ENCODE measurements around the gene EFCAB13. TPM values are rescaled to one million over a fixed set of nuclear protein-coding genes. Genes with fewer than 3 reads are reported as not detected.

EFCAB13 gene
- total RNA-seq, 6 experiments from 2014 or later, result 0.59 to 1.8 (median 1.2) TPM

DNA sequence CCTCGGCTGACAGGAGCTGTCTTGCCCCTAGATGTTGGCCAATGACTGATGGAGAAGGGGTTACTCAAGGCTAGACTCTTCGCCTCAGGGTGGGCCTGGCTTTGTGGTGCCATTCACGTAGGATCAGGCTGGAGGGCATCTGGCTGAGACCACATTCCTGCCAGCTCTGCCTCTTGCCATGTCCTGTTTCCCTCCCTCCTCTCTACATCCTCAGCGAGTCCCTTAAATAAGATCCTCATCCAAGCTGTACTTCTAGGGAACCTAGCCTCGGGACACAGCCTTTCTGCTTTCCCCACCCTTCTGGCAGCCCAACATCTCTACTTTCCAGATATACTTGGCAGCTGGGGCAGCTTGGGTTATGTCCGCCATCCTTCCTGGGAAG is 27.9 kb upstream of the EFCAB13 start:
- TF ChIP-seq, protein P1, sequence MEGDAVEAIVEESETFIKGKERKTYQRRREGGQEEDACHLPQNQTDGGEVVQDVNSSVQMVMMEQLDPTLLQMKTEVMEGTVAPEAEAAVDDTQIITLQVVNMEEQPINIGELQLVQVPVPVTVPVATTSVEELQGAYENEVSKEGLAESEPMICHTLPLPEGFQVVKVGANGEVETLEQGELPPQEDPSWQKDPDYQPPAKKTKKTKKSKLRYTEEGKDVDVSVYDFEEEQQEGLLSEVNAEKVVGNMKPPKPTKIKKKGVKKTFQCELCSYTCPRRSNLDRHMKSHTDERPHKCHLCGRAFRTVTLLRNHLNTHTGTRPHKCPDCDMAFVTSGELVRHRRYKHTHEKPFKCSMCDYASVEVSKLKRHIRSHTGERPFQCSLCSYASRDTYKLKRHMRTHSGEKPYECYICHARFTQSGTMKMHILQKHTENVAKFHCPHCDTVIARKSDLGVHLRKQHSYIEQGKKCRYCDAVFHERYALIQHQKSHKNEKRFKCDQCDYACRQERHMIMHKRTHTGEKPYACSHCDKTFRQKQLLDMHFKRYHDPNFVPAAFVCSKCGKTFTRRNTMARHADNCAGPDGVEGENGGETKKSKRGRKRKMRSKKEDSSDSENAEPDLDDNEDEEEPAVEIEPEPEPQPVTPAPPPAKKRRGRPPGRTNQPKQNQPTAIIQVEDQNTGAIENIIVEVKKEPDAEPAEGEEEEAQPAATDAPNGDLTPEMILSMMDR (IDR thresholded peaks at IDR 0.05), result no peak
- Mint-ChIP-seq H3K27me3 (ENCODE audit: insufficient read depth) (peaks cover 3% of the 10 kb centered on the region; the same call in 1 of the 2 replicates), H3K36me3 (ENCODE audit: low read depth) (no peaks in the 10 kb centered on the region; the same call in none of the 2 replicates), H3K27ac (no peak overlapping the region), H3K4me3 (no peak overlapping the region), H3K9me3 (no peaks in the 10 kb centered on the region), H3K4me1 (ENCODE audit: low read depth) (peaks cover 13% of the 10 kb centered on the region)
- no peak for DNase-seq

DNA sequence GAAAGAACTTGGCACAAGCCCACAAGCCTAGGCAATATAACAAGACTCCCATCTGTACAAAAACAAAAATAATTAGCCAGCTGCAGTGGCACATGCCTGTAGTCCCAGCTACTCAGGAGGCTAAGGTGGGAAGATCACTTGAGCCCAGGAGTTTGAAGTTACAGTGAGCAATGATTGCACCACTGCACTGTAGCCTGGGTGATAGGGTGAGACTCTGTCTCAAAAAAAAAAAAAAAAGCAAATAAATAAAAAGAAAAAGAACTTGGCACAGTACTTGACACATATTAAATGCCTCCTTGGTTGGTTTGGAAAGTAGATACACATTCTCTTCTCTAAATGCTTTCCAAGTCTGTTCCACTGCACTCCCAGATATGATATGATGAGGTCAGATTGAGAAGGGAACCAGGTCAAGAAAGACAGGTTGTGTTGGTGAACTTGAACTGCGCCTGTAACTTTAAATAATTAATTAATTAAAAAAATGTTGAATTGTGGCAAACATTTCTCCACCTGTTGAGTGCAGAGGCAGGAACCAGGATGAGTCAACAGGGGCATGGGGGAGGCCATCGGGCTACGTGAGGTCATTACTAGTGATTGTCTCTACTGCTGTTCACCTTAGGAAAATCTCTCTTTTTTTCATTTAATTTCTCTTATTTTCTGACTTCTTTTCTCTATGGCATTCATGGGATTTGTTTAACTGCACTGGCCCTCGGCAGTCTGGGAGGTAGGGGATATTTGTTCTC is 25.9 kb upstream of the EFCAB13 start:
- TF ChIP-seq, protein P1 (IDR thresholded peaks at IDR 0.05), result no peak
- Mint-ChIP-seq H3K27ac (no peak overlapping the region), H3K36me3 (ENCODE audit: low read depth) (peaks cover 6% of the 10 kb centered on the region), H3K27me3 (ENCODE audit: insufficient read depth) (peaks cover 3% of the 10 kb centered on the region; the same call in 1 of the 2 replicates), H3K4me3 (no peak overlapping the region), H3K4me1 (ENCODE audit: low read depth) (peaks cover 18% of the 10 kb centered on the region), H3K9me3 (peaks cover 9% of the 10 kb centered on the region; the same call in 1 of the 2 replicates)
- DNase-seq, result no peak

DNA sequence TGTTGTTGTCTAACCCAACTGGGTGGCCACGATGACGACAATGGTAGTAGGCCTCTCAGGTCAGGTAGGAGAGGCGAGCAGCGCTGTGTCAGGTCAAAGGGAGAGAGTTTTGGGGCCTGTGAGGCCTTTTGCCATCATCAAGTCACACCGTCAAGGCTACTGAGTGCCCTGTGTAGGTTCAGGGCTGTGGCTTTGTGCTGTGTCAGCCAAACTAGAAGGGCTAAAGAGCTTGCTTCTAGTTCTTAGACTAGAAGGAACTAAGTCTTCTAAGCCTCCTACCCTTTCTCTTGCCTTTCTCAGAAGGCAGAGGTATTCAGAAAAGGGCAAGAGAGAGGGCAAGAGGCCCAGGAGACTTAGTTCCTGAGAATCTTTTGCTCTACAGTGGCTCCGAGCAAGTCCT is 25.0 kb upstream of the EFCAB13 start:
- DNase-seq, result no peak
- H3K27ac Mint-ChIP-seq, result no peak overlapping the region
- H3K4me1 Mint-ChIP-seq (ENCODE audit: low read depth), result peaks cover 20% of the 10 kb centered on the region
- peaks cover 3% of the 10 kb centered on the region; the same call in 1 of the 2 replicates for H3K27me3 Mint-ChIP-seq (ENCODE audit: insufficient read depth)
- H3K9me3 Mint-ChIP-seq, result peaks cover 9% of the 10 kb centered on the region; the same call in 1 of the 2 replicates
- TF ChIP-seq, protein P1 (IDR thresholded peaks at IDR 0.05), result no peak
- H3K36me3 Mint-ChIP-seq (ENCODE audit: low read depth), result peaks cover 10% of the 10 kb centered on the region
- no peak overlapping the region for H3K4me3 Mint-ChIP-seq

DNA sequence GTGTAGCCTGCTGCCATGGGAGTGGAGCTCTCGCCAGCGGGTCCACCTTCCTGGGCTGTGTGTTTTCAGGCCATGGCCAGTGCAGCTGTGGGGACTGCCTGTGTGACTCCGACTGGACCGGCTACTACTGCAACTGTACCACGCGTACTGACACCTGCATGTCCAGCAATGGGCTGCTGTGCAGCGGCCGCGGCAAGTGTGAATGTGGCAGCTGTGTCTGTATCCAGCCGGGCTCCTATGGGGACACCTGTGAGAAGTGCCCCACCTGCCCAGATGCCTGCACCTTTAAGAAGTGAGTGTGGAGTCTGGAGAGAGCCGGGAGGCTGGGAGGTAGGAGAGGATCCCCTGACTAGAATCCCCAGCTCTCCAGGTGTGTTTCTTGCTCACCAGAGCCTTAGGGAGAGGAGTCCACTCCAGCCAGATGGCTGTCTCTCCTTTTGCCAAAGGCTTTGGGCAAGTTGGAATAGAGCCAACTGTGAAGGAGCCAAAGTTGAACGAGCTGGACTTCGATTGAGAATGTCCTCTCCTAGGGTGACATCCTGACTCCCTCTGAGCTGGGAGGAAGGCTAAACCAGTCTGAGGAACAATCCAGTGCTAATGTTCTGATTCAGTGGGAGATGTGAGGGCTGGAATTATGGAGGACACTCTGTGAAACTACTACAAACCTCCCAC is 24.4 kb upstream of the EFCAB13 start:
- no peak overlapping the region for H3K4me3 Mint-ChIP-seq
- H3K4me1 Mint-ChIP-seq (ENCODE audit: low read depth), result peaks cover 20% of the 10 kb centered on the region
- peaks cover 10% of the 10 kb centered on the region for H3K36me3 Mint-ChIP-seq (ENCODE audit: low read depth)
- H3K27ac Mint-ChIP-seq, result no peak overlapping the region
- H3K27me3 Mint-ChIP-seq (ENCODE audit: insufficient read depth), result peaks cover 3% of the 10 kb centered on the region; the same call in 1 of the 2 replicates
- peaks cover 9% of the 10 kb centered on the region; the same call in 1 of the 2 replicates for H3K9me3 Mint-ChIP-seq
- TF ChIP-seq, protein P1 (IDR thresholded peaks at IDR 0.05), result no peak
- DNase-seq, result no peak

DNA sequence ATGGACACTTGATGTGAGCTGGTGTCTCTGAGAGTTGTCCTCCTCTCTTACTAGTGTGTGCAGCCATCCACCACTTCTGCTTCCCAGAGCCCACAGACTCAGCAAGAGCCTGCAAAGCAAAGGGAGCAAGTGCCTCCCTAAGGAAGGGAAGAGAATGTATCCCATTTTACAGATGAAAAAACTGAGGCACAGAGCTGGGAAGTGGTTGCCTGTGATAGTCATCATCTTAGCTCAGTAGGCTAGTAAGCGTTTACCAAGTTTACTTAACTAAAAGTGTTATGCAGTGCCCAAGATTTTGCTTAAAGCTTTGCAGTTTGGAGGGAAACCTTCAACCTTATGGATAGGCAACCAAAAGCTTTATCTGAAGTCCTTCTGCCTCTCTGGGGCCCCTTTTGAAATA is 23.0 kb upstream of the EFCAB13 start:
- no peak overlapping the region for H3K27ac Mint-ChIP-seq

More for the DNA sequence above, 23.0 kb upstream of the EFCAB13 start:
- DNase-seq, result no peak
- H3K36me3 Mint-ChIP-seq (ENCODE audit: low read depth), result peaks cover 10% of the 10 kb centered on the region
- TF ChIP-seq, protein P1 (IDR thresholded peaks at IDR 0.05), result no peak
- H3K4me3 Mint-ChIP-seq, result no peak overlapping the region
- peaks cover 3% of the 10 kb centered on the region for H3K27me3 Mint-ChIP-seq (ENCODE audit: insufficient read depth)
- peaks cover 28% of the 10 kb centered on the region for H3K4me1 Mint-ChIP-seq (ENCODE audit: low read depth)
- peaks cover 9% of the 10 kb centered on the region; the same call in 1 of the 2 replicates for H3K9me3 Mint-ChIP-seq

Measured in HFFc6 (cell line).